Adrenal gland (tissue), 12 donors: Measurements from ENCODE around the gene SEC24C. TPM values are rescaled to one million over a fixed set of nuclear protein-coding genes. Genes with fewer than 3 reads are reported as not detected.
A peak's percentile ranks its signal among the peaks of the same experiment; 100 is the strongest.

Experiments used
- DNase-seq, 7 donors: peaks; one replicate each; pipeline ENCODE4 v3.0.0-alpha.2; 2019 to 2020
- H3K27ac ChIP-seq, 5 donors: fragments of 200-600 bp; sonication (generic) in 4 of 5; 1 replicate in 3 of 5; 2 replicates in 2 of 5; pipeline versions ENCODE4 v1.5.1 to v1.8.0; 2016 to 2020; ENCODE audit warnings: mild to moderate bottlenecking in 1 of 5
- H3K27me3 ChIP-seq: fragments of 200-600 bp; 2 replicates; pipeline ENCODE4 v1.8.0; 2021
- H3K36me3 ChIP-seq, 2 donors: fragments of 200-600 bp; replicated peaks in 1 of 2; 1 replicate in 1 of 2; 2 replicates in 1 of 2; pipeline versions ENCODE4 v1.5.1 to v1.8.0; 2018 to 2022
- H3K4me1 ChIP-seq, 2 donors: fragments of 200-600 bp; replicated peaks in 1 of 2; 1 replicate in 1 of 2; 2 replicates in 1 of 2; pipeline versions ENCODE4 v1.5.1 to v1.8.0; 2018 to 2021
- H3K4me3 ChIP-seq, 4 donors: fragments of 200-600 bp; sonication (generic) in 3 of 4; one replicate each; pipeline ENCODE4 v1.5.1; 2016 to 2018
- H3K9me3 ChIP-seq, 3 donors: fragments of 200-600 bp; sonication (generic) in 1 of 3; replicated peaks in 1 of 3; 1 replicate in 2 of 3; 2 replicates in 1 of 3; pipeline versions ENCODE4 v1.5.1 to v1.8.0; 2016 to 2021
- CTCF ChIP-seq, 6 experiments: fragments of 450-650 bp in 4 of 6; fragments of 200-600 bp in 2 of 6; sonication (generic) in 1 of 6; IDR thresholded peaks; 1 replicate in 5 of 6; 2 replicates in 1 of 6; pipeline versions ENCODE4 v1.5.1 to v1.8.0; 2016 to 2021; ENCODE audit warnings: antibody characterized with exemption in 6 of 6, mild to moderate bottlenecking in 2 of 6, moderate library complexity in 1 of 6
- POLR2A ChIP-seq, 2 donors: fragments of 450-650 bp; IDR thresholded peaks; one replicate each; pipeline ENCODE4 v1.6.1; 2017; ENCODE audit warnings: antibody characterized with exemption in 2 of 2, mild to moderate bottlenecking in 2 of 2, moderate library complexity in 1 of 2
- WGBS, 4 donors: extraction: QIAGEN DNeasy Blood & Tissue Kit in 2 of 4; methylation state at CpG; one replicate each; pipeline versions ENCODE4 v1.1.5 to v1.1.7; 2013 to 2017; 5-methylcytosine and 5-hydroxymethylcytosine counted together
- intact Hi-C, 2 donors: fragments of 100-400 bp; cut with DNase I; formaldehyde crosslinking; loops; one replicate each; pipeline versions ENCODE4 v1.14.1 to v1.15.0; 2022 to 2023
- polyA plus RNA-seq, 3 donors: library from polyadenylated mRNA; stranded (reverse); fragments of 200-250 nt in 2 of 3; fragments of 350-450 nt in 1 of 3; fragmentation: Illumina TruSeq in 1 of 3; extraction: RNeasy Lipid Tissue Mini Kit (QIAGEN cat#74804) in 1 of 3; gene quantifications; one replicate each; pipeline ENCODE4 v1.2.3, GENCODE V29; 2013 to 2014
- total RNA-seq, 9 donors: library from RNA; depleted of rRNA in 4 of 9; stranded (reverse); fragments of >200 nt in 4 of 9; fragments of 120-200 nt in 1 of 9; fragmentation: NEBNext Ultra II Directional in 1 of 9; extraction: Animal tissue kit (Norgen Biotek cat#: 25700) in 1 of 9; gene quantifications; one replicate each; pipeline versions ENCODE4 v1.1.0 to v1.2.4, GENCODE V29; 2013 to 2023
- donor health status: healthy with polysubstance abuse.
- donor health status: Bipolar disorder and iron deficiency.
- donor health status: DM: yes; HTN: yes; CAD: no.
- donor health status: DM: no; HTN: no; CAD: no.
- donor health status: DM: no; HTN: no; CAD: no.
- donor health status: DM: yes; HTN: yes; CAD: no.

SEC24C gene
- total and polyA plus RNA-seq, 12 donors = 38.4 to 133 (median 81.2) TPM

DNA sequence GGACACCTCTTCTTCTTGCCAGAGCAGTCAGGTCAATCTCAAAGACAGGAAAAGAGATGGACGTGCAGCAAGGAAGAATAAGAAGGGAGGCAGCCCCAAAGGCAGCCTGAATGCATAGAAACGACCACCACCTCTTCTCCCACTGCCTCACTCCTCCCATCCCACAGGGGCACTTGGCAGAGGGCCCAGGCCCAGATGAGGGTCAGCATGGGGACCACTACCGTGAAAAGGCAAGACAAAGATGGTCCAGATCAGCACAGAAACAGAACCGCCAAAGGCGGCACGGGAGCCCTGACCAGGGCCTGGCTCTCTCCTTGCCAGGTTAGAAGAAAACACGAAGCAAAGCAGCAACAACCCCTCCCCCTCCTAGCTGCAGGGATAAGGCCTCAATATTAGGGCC lies 69.2 kb downstream of the SEC24C start:
- WGBS, 4 donors = 87 to 92% (median 87%) methylated on average over 7 of the region's 7 CpGs
- Histone ChIP-seq H3K27me3 (no peaks in the 10 kb centered on the region), H3K9me3 (no peaks in the 10 kb centered on the region), H3K4me3 (no peak overlapping the region), H3K27ac (no peak overlapping the region), H3K36me3 (peaks cover 0 to 13% of the 10 kb centered on the region in 2 donors), H3K4me1 (peaks cover 16 to 23% of the 10 kb centered on the region in 2 donors)
- TF ChIP-seq CTCF (IDR thresholded peaks at IDR 0.05) = no peak
- no peak for TF ChIP-seq POLR2A (IDR thresholded peaks at IDR 0.05)
- intact Hi-C loops = loop anchor here in 1 of 2 donors (10.0 kb wide), 1 partner anchor 61 kb away; the partner anchor contains the start of gene CAMK2G
- DNase-seq = peak in 3 of 7 donors; percentile 30 to 47 (median 42)

- DNase-seq = peak in 1 of 7 donors; percentile 18
- Histone ChIP-seq H3K9me3 (no peaks in the 10 kb centered on the region), H3K4me3 (no peak overlapping the region), H3K4me1 (peaks cover 7 to 13% of the 10 kb centered on the region in 2 donors), H3K36me3 (peaks cover 0 to 9% of the 10 kb centered on the region in 2 donors), H3K27ac (no peak overlapping the region), H3K27me3 (no peaks in the 10 kb centered on the region)
- intact Hi-C loops = loop anchor here in 1 of 2 donors (10.0 kb wide), 1 partner anchor 60 kb away; the partner anchor contains the start of gene CAMK2G
- no peak for TF ChIP-seq POLR2A (IDR thresholded peaks at IDR 0.05)
- TF ChIP-seq CTCF (IDR thresholded peaks at IDR 0.05) = no peak
- WGBS, 4 donors = 91 to 92% (median 92%) methylated on average over 13 of the region's 13 CpGs
These were observed 70.2 kb downstream of the SEC24C start for GRCh38 chr10:73814276-73814895.

GRCh38 chr10:73814896-73815718 lies 70.9 kb downstream of the SEC24C start:
- intact Hi-C loops = loop anchor here in 1 of 2 donors (10.0 kb wide), 1 partner anchor 60 kb away; the partner anchor contains the start of gene CAMK2G

More at GRCh38 chr10:73814896-73815718, 70.9 kb downstream of the SEC24C start:
- peaks cover 6% of the 10 kb centered on the region in 2 donors for H3K4me1 ChIP-seq
- TF ChIP-seq POLR2A (IDR thresholded peaks at IDR 0.05) (no peak), CTCF (IDR thresholded peaks at IDR 0.05) (peak in 1 of 6 experiments; percentile 5)
- H3K27ac ChIP-seq = peak overlapping the region in 1 of 5 donors; percentile 68
- H3K36me3 ChIP-seq = peaks cover 0 to 9% of the 10 kb centered on the region in 2 donors
- no peaks in the 10 kb centered on the region for H3K27me3 ChIP-seq
- no peak overlapping the region for H3K4me3 ChIP-seq
- WGBS, 4 donors = 43 to 86% (median 84%) methylated on average over 5 to 22 of the region's 22 CpGs
- peak in 2 of 7 donors; percentile 30 to 34 for DNase-seq
- no peaks in the 10 kb centered on the region for H3K9me3 ChIP-seq
